Liver (tissue), 9 donors: Measurements from ENCODE around the gene SLC10A3. TPM values are rescaled to one million over a fixed set of nuclear protein-coding genes. Genes with fewer than 3 reads are reported as not detected.
"Not testable (repeated sequence)": the region's sequence is repeated elsewhere in the genome, so short reads cannot be mapped to it uniquely, and the experiment has no call there.

Experiments
- DNase-seq: peaks from one replicate; pipeline ENCODE4 v3.0.0-alpha.2; 2017; ENCODE audit warnings: low spot score
- H3K27ac ChIP-seq, 2 donors: one replicate each; pipeline ENCODE4 v1.7.0; 2013; ENCODE audit warnings: inconsistent platforms in 2 of 2, low read length in 2 of 2, control low read depth in 1 of 2, low read depth in 1 of 2, mild to moderate bottlenecking in 1 of 2
- H3K27me3 ChIP-seq, 4 donors: one replicate each; pipeline versions ENCODE4 v1.6.1 to v1.7.0; 2013; ENCODE audit warnings: low read length in 3 of 4, inconsistent platforms in 1 of 4, mild to moderate bottlenecking in 1 of 4, moderate library complexity in 1 of 4; ENCODE audit not compliant: control insufficient read depth in 4 of 4, insufficient read depth in 4 of 4
- H3K36me3 ChIP-seq, 4 donors: one replicate each; pipeline versions ENCODE4 v1.6.1 to v1.7.0; 2013; ENCODE audit warnings: low read length in 3 of 4, mild to moderate bottlenecking in 3 of 4, low read depth in 1 of 4, moderate library complexity in 1 of 4; ENCODE audit not compliant: control insufficient read depth in 4 of 4, insufficient read depth in 3 of 4
- H3K4me1 ChIP-seq, 4 donors: one replicate each; pipeline versions ENCODE4 v1.6.1 to v1.7.0; 2013; ENCODE audit warnings: low read length in 3 of 4, mild to moderate bottlenecking in 3 of 4, moderate library complexity in 1 of 4; ENCODE audit not compliant: control insufficient read depth in 4 of 4, insufficient read depth in 4 of 4
- H3K4me3 ChIP-seq, 3 donors: one replicate each; pipeline versions ENCODE4 v1.6.1 to v1.7.0; 2013; ENCODE audit warnings: low read length in 3 of 3, control low read depth in 1 of 3, low read depth in 1 of 3, mild to moderate bottlenecking in 1 of 3
- H3K9ac ChIP-seq, 2 donors: one replicate each; pipeline ENCODE4 v1.7.0; 2013; ENCODE audit warnings: low read length in 2 of 2, mild to moderate bottlenecking in 2 of 2, moderate library complexity in 2 of 2, control low read depth in 1 of 2, low read depth in 1 of 2
- H3K9me3 ChIP-seq, 4 donors: one replicate each; pipeline versions ENCODE4 v1.6.1 to v1.7.0; 2013; ENCODE audit warnings: low read length in 3 of 4; ENCODE audit not compliant: control insufficient read depth in 4 of 4
- CTCF ChIP-seq: fragments of 150-350 bp; IDR thresholded peaks from 2 replicates; pipeline ENCODE4 v1.5.1; 2017; ENCODE audit warnings: improper control_type of control experiment, low read depth, low read length; ENCODE audit not compliant: missing input control
- EGR1 ChIP-seq, 2 donors: IDR thresholded peaks; 2 replicates each; pipeline ENCODE4 v1.6.1; 2016 to 2018; ENCODE audit warnings: antibody characterized with exemption in 2 of 2, low read depth in 2 of 2
- GABPA ChIP-seq, 2 donors: IDR thresholded peaks in 1 of 2; conservative IDR thresholded peaks in 1 of 2; 2 replicates each; pipeline ENCODE4 v1.6.1; 2016; ENCODE audit warnings: antibody characterized with exemption in 2 of 2, mild to moderate bottlenecking in 1 of 2, moderate library complexity in 1 of 2
- HNF4A ChIP-seq, 2 donors: conservative IDR thresholded peaks; 2 replicates each; pipeline ENCODE4 v1.6.1; 2016; ENCODE audit warnings: antibody characterized with exemption in 2 of 2, mild to moderate bottlenecking in 2 of 2
- NR2F2 ChIP-seq: IDR thresholded peaks from 2 replicates; pipeline ENCODE4 v1.6.1; 2016; ENCODE audit warnings: antibody characterized with exemption
- RAD21 ChIP-seq, 2 donors: IDR thresholded peaks; 2 replicates each; pipeline ENCODE4 v1.6.1; 2016; ENCODE audit warnings: antibody characterized with exemption in 2 of 2, mild to moderate bottlenecking in 2 of 2
- YY1 ChIP-seq: IDR thresholded peaks from 2 replicates; pipeline ENCODE4 v1.6.1; 2016; ENCODE audit warnings: antibody characterized with exemption, mild to moderate bottlenecking
- ZBTB33 ChIP-seq: IDR thresholded peaks from 2 replicates; pipeline ENCODE4 v1.6.1; 2016; ENCODE audit warnings: antibody characterized with exemption
- WGBS: extraction: QIAGEN DNeasy Blood & Tissue Kit; methylation state at CpG from one replicate; pipeline ENCODE4 v1.1.7; 2013; 5-methylcytosine and 5-hydroxymethylcytosine counted together
- polyA plus RNA-seq, 2 donors: library from polyadenylated mRNA; stranded (reverse) in 1 of 2; unstranded in 1 of 2; fragments of 200-250 nt in 1 of 2; fragments of >200 nt in 1 of 2; fragmentation: Nextera tagmentation in 1 of 2; extraction: Ambion mirVana in 1 of 2; gene quantifications; one replicate each; pipeline versions ENCODE4 v1.2.1 to v1.2.3, GENCODE V29; 2013 to 2015
- total RNA-seq, 2 donors: library from RNA; depleted of rRNA; stranded (reverse); fragments of >200 nt; gene quantifications; one replicate each; pipeline ENCODE4 v1.2.3, GENCODE V29; 2014
- TF ChIP-seq, protein P1 (sequence below): IDR thresholded peaks from 2 replicates; pipeline ENCODE4 v1.6.1; 2016; ENCODE audit warnings: antibody characterized with exemption
- donor health status: healthy.
- donor health status: healthy.
- donor health status: healthy.
- donor health status: healthy.
- donor health status: healthy.

SLC10A3 gene
- total and polyA plus RNA-seq, 4 donors: 3.2 to 5.6 (median 4.5) TPM

DNA sequence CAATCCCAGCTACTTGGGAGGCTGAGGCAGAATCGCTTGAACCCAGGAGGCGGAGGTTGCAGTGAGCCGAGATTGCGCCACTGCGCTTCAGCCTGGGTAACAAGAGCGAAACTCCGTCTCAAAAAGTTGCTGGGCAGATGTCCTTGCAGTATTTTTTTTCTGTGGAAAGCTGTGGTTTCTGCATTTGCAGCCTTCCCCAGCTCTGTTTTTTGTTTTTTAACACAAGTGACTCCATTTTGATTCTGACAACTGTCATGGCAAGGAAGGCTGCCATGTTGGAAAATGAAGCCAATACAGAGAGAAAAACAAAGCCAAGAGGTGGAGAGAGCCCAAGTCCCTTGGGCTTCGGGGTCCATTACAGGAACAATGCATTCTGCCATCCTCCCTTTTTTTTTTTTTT lies 11.7 kb upstream of the SLC10A3 start (continued):
- no peak for TF ChIP-seq YY1
- TF ChIP-seq RAD21 (IDR thresholded peaks at IDR 0.05): no peak

DNA sequence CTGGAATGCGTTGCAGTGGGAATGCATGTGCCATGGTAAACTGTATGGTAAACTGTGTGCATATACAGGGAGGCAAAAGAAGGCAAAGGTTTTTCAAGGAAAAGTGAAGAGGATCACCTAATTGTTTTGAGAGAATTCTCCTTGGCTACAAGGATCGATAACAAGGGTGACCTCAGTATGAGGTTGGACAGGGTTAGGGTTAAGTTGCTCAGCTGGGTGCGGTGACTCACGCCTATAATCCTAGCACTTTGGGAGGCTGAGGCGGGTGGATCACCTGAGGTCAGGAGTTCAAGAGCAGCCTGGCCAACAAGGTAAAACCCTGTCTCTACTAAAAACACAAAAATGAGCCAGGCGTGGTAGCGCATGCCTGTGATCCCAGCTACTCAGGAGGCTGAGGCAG lies 11.0 kb upstream of the SLC10A3 start:
- H3K27me3 ChIP-seq, H3K36me3 ChIP-seq, H3K4me1 ChIP-seq, H3K9me3 ChIP-seq, H3K4me3 ChIP-seq, H3K9ac ChIP-seq, DNase-seq, H3K27ac ChIP-seq: not testable (repeated sequence)
- 91% methylated on average over 7 of the region's 7 CpGs for WGBS

DNA sequence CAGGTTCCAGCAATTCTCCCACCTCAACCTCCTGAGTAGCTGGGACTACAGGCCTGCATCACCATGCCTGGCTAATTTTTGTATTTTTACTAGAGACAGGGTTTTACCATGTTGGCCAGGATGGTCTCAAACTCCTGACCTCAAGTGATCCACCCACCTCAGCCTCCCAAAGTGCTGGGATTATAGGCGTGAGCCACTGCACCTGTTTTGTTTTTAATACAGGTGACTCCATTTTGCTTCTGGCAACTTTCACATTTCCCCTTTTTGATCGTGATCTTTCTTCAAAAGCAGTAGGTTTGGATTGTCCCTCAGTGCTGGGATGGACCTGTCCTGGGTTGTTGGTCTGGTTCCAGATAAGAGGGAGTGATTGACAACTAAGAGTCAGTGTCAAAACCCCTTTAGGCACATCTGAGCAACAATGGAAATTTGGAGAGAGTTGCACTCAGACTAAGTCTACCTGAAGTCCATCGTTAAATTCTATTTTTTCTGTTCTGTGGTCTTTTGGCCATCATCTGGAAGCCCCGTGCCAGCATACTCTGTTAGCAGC lies 6.2 kb upstream of the SLC10A3 start:
- WGBS: 94% methylated on average over 4 of the region's 4 CpGs
- not testable (repeated sequence) for H3K27me3 ChIP-seq

GRCh38 chrX:154495472-154495922 lies 5.1 kb upstream of the SLC10A3 start:
- H3K36me3 ChIP-seq: no peaks in the 10 kb centered on the region
- TF ChIP-seq GABPA (IDR thresholded peaks at IDR 0.05 in 1 of 2, conservative IDR thresholded peaks at IDR 0.05 in 1 of 2) (no peak), EGR1 (IDR thresholded peaks at IDR 0.05; ENCODE audit: low read depth in 2 of 2) (no peak), ZBTB33 (no peak), HNF4A (conservative IDR thresholded peaks at IDR 0.05) (no peak), CTCF (no peak), NR2F2 (no peak), YY1 (no peak)
- TF ChIP-seq, protein P1, sequence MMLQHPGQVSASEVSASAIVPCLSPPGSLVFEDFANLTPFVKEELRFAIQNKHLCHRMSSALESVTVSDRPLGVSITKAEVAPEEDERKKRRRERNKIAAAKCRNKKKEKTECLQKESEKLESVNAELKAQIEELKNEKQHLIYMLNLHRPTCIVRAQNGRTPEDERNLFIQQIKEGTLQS: no peak
- no peak for DNase-seq
- 87% methylated on average over 6 of the region's 6 CpGs for WGBS
- H3K4me1 ChIP-seq: peaks cover 0 to 2% (median 0%) of the 10 kb centered on the region in 4 donors
- H3K9ac ChIP-seq: no peak overlapping the region
- H3K27ac ChIP-seq: no peak overlapping the region
- no peak overlapping the region for H3K4me3 ChIP-seq
- no peaks in the 10 kb centered on the region for H3K9me3 ChIP-seq
- peaks cover 0 to 3% (median 0%) of the 10 kb centered on the region in 4 donors for H3K27me3 ChIP-seq

More for the DNA sequence above, 6.2 kb upstream of the SLC10A3 start:
- not testable (repeated sequence) for H3K27ac ChIP-seq, H3K36me3 ChIP-seq, DNase-seq, H3K9ac ChIP-seq, H3K4me1 ChIP-seq, H3K9me3 ChIP-seq, H3K4me3 ChIP-seq
